ENCODE data around the gene GPX2.

Gene GPX2

DNA sequence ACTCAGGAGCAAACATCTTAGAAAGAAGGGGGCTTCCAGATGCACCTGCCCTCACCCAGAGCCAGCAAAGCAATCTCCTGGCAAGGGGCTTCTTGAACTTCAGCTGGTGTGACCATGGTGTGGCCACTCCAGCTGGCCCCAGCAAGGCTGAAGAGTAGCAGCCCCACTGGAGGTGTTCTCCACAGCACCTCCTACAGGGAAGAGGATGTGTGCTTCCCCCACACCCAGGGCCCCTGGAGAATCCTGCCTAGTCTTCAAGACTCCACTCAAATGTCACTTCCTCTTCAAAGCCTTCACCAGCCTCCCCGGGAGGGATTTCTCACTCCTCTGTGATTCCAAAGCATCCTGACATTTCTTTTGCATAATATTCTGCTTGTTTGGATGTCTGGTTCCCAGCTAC is 21.1 kb upstream of the GPX2 start:
- no peak overlapping the region for H3K4me3 ChIP-seq (replicated peaks; ENCODE audit: low read depth, low read length)
- no peak for DNase-seq (ENCODE audit: extremely low read depth, low read depth)
- peak; percentile 10 for TF ChIP-seq CTCF (IDR thresholded peaks at IDR 0.05; ENCODE audit: low read depth, low read length, missing control alignments)

DNA sequence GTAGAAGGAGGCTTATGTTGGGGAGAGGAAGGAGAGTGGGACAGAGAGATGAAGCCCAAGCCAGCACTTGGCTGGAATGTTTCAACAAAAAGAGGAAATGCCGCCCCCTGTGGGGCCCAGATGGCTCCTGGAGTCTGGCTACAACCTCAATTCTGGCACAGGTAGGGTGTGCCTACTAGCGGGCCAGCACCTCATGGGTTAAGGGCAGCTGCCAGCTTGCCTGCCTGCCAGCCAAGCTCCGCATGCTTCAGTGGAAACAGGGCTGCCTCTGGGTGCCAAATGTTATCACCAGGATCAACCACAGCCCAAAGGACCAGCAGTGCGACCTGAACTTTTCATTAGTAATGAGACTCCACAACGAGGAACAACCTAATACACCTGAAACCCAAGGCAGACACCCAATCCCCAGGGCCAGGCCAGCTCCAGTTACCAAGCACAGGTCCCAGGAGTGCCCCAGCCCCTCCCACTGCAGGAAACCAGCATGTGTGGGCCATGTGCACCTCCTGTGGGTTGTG is 18.3 kb upstream of the GPX2 start:
- no peak for DNase-seq (ENCODE audit: extremely low read depth, low read depth)
- no peak overlapping the region for H3K4me3 ChIP-seq (replicated peaks; ENCODE audit: low read depth, low read length)
- no peak for TF ChIP-seq CTCF (IDR thresholded peaks at IDR 0.05; ENCODE audit: low read depth, low read length, missing control alignments)

- TF ChIP-seq CTCF (IDR thresholded peaks at IDR 0.05; ENCODE audit: low read depth, low read length, missing control alignments) = no peak
- DNase-seq (ENCODE audit: extremely low read depth, low read depth) = no peak
- H3K4me3 ChIP-seq (replicated peaks; ENCODE audit: low read depth, low read length) = no peak overlapping the region
These were observed 16.2 kb upstream of the GPX2 start for GRCh38 chr14:64958743-64959142.

GRCh38 chr14:64958201-64958600 is 15.7 kb upstream of the GPX2 start:
- DNase-seq (ENCODE audit: extremely low read depth, low read depth) = no peak
- no peak overlapping the region for H3K4me3 ChIP-seq (replicated peaks; ENCODE audit: low read depth, low read length)
- TF ChIP-seq CTCF (IDR thresholded peaks at IDR 0.05; ENCODE audit: low read depth, low read length, missing control alignments) = no peak

DNA sequence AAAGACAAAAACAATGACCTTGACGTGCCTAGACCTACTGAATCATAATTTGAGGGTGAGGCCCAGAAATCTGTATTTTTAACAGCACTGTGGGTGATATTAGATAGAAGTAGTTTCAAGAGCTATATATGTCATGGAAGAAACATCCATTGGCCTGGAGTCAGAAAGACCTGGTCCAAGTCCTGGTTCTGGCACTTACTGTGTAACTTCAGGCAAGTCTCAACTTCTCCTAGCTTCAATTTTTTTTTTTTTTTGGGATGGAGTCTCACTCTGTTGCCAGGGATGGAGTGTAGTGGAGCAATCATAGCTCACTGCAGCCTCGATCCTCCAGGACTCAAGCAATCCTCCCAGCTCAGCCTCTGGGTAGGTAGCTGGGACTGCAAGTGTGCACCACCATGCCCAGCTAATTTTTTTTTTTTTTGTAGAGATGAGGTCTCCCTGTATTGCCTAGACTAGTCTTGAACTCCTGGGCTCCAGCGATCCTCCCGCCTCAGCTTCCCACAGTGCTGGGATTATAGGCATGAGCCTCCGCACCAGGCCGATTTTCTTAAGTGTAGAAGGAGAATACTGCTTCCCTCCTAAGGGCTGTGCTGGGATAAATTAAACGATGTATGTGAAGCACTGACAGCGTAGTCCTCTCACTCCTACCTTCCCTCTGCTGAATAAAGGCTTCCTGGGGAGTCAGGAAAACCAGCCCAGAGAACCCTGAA is 14.3 kb upstream of the GPX2 start:
- no peak for DNase-seq (ENCODE audit: extremely low read depth, low read depth)
- TF ChIP-seq CTCF (IDR thresholded peaks at IDR 0.05; ENCODE audit: low read depth, low read length, missing control alignments) = no peak
- no peak overlapping the region for H3K4me3 ChIP-seq (replicated peaks; ENCODE audit: low read depth, low read length)

- no peak for DNase-seq (ENCODE audit: extremely low read depth, low read depth)
- H3K4me3 ChIP-seq (replicated peaks; ENCODE audit: low read depth, low read length) = no peak overlapping the region
- no peak for TF ChIP-seq CTCF (IDR thresholded peaks at IDR 0.05; ENCODE audit: low read depth, low read length, missing control alignments)
These were observed 12.8 kb upstream of the GPX2 start for GRCh38 chr14:64955297-64955696.
